Activated T-helper 1 cell treated with Interleukin-2 at 50 U/mL for 16 hours (primary cell): Measurements from ENCODE around the gene RPAP2.
"Not testable (repeated sequence)": the region's sequence is repeated elsewhere in the genome, so short reads cannot be mapped to it uniquely, and the experiment has no call there.

Experiments
- DNase-seq: peaks from one replicate; pipeline ENCODE4 v3.0.0-alpha.2; 2020; ENCODE audit warnings: low read depth

RPAP2 gene

GRCh38 chr1:92298573-92299476 is at the start of gene RPAP2, which contains the start of gene GLMN:
TSS of gene RPAP2 (plus strand) at chr1:92299059. CDS start at chr1:92299074, 15 bp downstream.
TSS of gene GLMN (minus strand) at chr1:92298987. CDS start at chr1:92297999, 988 bp downstream.
- DNase-seq, result peak; percentile 59

DNA sequence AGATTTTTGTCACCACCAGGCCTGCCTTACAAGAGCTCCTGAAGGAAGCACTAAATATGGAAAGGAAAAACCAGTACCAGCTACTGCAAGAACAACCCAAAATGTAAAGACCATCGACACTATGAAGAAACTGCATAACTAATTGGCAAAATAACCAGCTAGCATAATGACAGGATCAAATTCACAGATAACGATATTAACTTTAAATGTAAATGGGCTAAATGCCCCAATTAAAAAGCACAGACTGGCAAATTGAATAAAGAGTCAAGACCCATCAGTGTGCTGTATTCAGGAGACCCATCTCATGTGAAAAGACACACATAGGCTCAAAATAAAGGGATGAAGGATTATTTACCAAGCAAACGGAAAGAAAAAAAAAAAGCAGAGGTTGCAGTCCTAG is 44.1 kb upstream of the RPAP2 start:
- not testable (repeated sequence) for DNase-seq

GRCh38 chr1:92259350-92259749 is 39.5 kb upstream of the RPAP2 start:
- no peak for DNase-seq

DNA sequence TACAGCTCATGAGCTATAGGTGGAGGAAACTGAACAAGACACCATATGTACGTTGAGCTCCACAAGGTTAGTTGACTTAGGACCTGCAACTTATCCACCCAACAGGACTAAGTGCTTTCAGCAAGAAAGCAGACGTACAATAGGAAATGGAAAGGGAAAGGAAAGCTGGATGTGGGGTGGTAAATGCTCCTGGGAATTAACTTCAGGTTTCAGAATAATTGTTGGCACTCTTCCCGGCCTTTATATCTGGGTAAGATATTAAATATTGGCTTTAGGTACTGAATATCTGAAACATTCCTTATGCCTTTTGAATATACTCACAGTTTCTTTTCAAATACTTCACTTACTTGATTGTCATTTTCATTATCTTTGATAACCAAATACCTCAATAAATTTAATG is 36.3 kb upstream of the RPAP2 start:
- DNase-seq, result no peak

GRCh38 chr1:92273039-92273438 is 25.8 kb upstream of the RPAP2 start:
- no peak for DNase-seq

DNA sequence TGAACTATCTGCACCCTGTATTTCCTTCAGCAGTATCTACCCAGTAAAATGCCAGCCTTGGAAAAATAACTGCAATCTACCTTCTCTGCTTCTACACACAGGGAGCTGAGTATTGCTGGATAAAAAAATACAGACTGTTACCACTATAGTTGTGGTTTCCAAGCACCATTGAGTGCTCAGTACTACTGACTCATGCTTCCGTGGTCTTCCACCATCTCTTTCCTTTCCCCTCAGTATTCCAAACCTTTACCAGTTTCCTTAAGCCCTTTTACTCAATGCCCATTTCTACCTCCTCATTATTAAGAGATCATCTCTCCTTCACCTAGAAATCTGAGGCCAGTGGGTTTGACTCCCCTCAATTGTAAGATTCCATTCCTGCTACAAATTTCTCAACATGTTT is 23.9 kb upstream of the RPAP2 start:
- DNase-seq, result no peak

DNA sequence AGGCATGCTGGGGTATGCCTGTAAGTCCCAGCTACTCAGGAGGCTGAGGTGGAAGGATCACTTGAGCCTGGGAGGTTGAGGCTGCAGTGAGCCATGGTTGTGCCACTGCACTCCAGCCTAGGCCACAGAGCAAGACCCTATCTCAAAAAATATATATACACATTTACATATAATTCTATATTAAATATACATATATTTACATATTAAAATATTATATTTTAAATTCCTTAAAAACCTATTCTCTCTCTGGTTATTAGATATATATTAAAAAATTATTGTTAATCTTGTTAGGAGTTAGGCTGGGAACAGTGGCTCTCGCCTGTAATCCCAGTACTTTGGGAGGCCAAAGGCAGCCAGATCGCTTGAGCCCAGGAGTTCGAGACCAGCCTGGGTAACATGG is 22.8 kb upstream of the RPAP2 start:
- no peak for DNase-seq

DNA sequence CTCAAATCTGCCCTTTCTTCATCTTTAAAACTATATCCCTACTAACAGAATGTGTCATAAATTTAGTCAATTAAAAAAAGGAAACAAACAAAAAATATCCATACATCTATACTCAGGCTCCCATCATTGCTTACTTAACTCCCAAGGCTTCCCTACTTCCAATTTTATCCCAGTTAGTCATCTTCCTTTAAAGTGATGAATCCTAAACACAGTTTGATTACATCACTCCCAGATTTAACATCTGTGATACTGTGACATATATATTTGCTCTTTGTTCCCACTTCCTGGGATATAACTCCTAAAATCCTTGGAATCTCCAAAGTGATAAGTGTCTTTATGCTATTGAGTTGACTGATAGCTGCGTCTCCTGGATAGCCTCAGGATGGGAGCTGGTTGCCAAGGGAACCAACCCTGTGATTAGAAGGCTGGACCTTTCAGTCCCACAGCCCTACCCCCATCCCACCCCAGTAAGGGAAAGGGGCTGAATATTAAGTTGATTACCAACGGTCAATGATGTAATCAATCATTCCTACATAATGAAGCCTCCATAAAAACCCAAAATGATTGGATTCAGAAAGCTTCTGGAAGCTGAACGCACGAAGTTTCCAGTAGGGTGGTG is 21.6 kb upstream of the RPAP2 start:
- no peak for DNase-seq

DNA sequence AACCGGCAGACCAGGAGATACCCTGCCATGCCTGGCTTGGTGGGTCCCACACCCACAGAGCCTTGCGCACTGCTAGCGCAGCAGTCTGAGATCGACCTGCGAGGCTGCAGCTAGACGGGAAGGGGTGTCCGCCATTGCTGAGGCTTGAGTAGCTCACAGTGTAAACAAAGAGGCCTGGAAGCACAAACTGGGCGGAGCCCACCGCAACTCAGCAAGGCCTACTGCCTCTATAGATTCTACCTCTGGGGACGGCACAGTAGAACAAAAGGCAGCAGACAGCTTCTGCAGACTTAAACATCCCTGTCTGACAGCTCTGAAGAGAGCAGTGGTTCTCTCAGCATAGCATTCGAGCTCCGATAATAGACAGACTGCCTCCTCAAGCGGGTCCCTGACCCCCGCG is 19.1 kb upstream of the RPAP2 start:
- not testable (repeated sequence) for DNase-seq

- DNase-seq, result not testable (repeated sequence)
These were observed 17.4 kb upstream of the RPAP2 start for GRCh38 chr1:92281411-92281810.

- DNase-seq, result no peak
These were observed 7.4 kb upstream of the RPAP2 start for GRCh38 chr1:92291372-92291999.

GRCh38 chr1:92298213-92298572 is 666 bp upstream of the RPAP2 start:
- DNase-seq, result no peak

DNA sequence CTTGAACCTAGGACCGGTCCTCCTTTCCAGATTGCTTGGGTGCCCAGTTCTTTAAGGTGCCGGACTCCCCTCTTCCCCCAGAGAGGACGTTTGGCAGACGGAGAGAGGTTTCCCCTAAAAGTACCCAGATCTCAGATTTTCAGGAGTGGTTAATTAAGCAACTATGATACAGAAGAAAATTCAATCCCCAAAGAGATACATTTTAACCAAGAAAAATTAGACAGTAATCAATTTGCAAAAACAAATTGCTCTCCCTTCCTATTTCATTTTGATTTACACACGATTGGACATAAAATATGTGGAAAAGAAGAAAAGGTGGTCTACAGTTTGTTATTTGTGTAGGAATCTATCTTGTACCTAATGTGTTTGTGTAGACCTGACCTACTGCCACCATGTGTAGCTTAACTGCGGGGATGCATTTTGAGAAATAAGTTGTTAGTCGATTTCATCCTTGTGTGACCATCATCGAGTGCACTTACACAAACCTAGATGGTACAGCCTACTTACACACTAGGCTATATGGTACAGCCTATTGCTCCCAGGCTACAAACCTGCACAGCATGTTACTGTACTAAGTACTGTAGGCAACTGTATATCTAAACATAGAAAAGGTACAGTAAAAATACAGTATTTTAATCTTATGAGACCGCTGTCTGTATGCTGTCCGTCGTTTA is 755 bp downstream of the RPAP2 start:
- DNase-seq, result no peak

GRCh38 chr1:92301021-92301420 is 2.2 kb downstream of the RPAP2 start:
- DNase-seq, result no peak

DNA sequence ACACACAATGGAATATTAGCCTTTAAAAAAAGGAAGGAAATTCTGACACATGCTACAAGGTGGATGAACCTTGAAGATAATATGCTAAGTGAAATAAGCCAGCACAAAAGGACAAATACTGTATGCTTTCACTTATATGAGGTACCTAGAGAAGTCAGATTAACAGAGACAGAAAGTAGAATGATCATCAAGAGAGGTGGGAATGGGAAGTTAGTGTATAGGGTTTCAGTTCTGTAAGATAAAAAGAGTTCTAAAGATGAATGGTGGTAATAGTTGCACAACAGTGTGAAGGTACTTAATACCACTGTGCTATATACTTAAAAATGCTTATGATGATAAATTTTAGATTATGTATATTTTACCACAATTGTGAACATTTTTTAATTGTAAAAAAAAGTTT is 7.2 kb downstream of the RPAP2 start:
- no peak for DNase-seq

DNA sequence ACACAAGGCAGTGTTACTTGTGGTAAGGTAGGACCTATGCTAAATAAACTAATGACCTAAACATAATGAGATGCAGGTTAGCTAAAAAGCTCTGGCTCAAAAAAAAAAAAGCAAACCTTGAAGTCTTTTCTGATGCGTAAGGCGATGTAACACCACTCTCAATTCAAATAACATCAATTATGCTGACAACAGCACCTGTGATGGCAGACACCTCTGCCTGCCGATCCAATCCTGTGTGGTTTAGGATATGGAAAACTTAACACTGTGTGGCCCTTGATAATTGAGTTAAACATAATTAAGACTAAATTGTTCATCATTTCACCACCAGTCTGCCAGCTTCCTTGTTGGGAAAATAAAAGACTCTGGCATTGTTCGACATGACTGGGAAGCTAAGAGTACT is 9.1 kb downstream of the RPAP2 start:
- no peak for DNase-seq

DNA sequence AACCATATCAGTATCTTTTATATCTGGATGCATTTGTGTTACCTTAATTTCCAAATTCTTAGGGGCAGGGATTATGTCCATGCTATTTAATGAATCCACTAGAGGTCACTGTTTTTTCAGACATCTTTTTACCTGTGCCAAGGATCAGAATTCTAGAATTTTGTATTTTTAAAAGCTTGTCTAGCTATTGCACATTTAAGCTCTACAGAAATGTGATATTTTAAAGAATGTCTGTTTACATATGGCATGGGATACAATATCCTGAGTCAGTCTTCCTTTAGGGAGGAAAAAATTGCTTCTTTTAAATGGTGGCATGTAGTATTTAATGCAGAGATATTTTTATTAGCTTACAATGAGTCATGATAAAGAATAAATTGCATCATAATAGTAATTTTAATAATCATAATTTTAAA is 11.3 kb downstream of the RPAP2 start:
- DNase-seq, result no peak

GRCh38 chr1:92314024-92314423 is 15.2 kb downstream of the RPAP2 start:
- no peak for DNase-seq

GRCh38 chr1:92315766-92316599 is 17.1 kb downstream of the RPAP2 start:
- no peak for DNase-seq

GRCh38 chr1:92317836-92318493 is 19.1 kb downstream of the RPAP2 start:
- no peak for DNase-seq
